ENCODE measurements around the gene NEK9. TPM values are rescaled to one million over a fixed set of nuclear protein-coding genes. Genes with fewer than 3 reads are reported as not detected.

NEK9 gene
- total RNA-seq, 1 donor from 2014 or later = 25.9 TPM

GRCh38 chr14:75133597-75133996, 6.7 kb upstream of the NEK9 start:
- Histone ChIP-seq H2AFZ (replicated peaks) (no peak overlapping the region), H3K36me3 (peaks cover 24% of the 10 kb centered on the region), H3K27ac (no peak overlapping the region), H3K27me3 (no peaks in the 10 kb centered on the region), H3K79me2 (ENCODE audit: low read depth) (peaks cover 10% of the 10 kb centered on the region), H3K9ac (no peak overlapping the region), H3K4me3 (no peak overlapping the region), H4K20me1 (ENCODE audit: low read depth) (no peaks in the 10 kb centered on the region), H3K4me2 (no peak overlapping the region), H3K4me1 (no peaks in the 10 kb centered on the region), H3F3A (ENCODE audit: low read depth) (peaks cover 19% of the 10 kb centered on the region), H3K9me3 (ENCODE audit: low read depth) (no peaks in the 10 kb centered on the region)
- no peak for DNase-seq (ENCODE audit: low spot score)
- no peak overlapping the region for H3K4me3 Mint-ChIP-seq
- peaks cover 2% of the 10 kb centered on the region for H3K27me3 Mint-ChIP-seq (ENCODE audit: insufficient read depth, low read depth)
- TF ChIP-seq EZH2 (IDR thresholded peaks at IDR 0.05) (no peak), EZH2phosphoT487 (IDR thresholded peaks at IDR 0.05) (no peak), CTCF (IDR thresholded peaks at IDR 0.05) (no peak)
- H3K4me1 Mint-ChIP-seq = no peaks in the 10 kb centered on the region
- H3K36me3 Mint-ChIP-seq = peaks cover 33% of the 10 kb centered on the region
- H3K27ac Mint-ChIP-seq = no peak overlapping the region
- peaks cover 2% of the 10 kb centered on the region for H3K9me3 Mint-ChIP-seq

DNA sequence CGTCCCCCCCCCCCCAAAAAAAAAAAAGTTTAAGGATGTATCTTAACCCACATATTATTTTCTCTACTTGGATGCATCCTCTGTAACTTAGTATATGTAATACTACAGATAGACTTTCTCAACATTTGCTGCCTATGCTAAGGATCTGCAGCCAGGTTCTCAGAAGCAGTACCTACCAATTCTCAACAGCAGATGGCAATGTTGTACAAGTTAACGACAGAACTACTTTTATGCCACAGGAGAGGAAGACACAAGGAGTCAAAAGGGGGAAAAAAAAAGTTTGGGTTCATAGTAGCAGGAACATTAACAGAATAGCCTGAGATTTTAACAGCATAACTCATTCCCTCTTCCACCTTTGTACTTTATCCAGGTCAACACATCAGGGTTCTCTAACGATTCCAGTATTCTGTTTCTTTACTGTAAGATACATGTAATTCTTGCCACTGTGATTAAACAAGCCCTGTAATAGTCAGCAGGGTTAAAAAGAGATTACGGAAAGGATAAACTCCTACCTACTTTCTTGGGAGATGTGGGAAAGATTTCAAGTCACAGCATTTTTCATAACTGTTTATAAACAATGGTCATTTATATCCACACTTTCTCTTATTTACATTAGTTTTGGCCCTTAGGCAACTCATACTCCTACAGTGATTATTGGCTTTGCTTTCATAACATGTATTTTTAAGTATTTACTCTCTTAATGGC, 5.7 kb upstream of the NEK9 start:
- peak; percentile 81 for DNase-seq (ENCODE audit: low spot score)
- Histone ChIP-seq H3K4me3 (no peak overlapping the region), H3K36me3 (peaks cover 24% of the 10 kb centered on the region), H3K9ac (no peak overlapping the region), H3K27me3 (no peaks in the 10 kb centered on the region), H4K20me1 (ENCODE audit: low read depth) (no peaks in the 10 kb centered on the region), H3K27ac (no peak overlapping the region), H3K4me1 (no peaks in the 10 kb centered on the region), H3K79me2 (ENCODE audit: low read depth) (no peaks in the 10 kb centered on the region), H3K4me2 (no peak overlapping the region), H2AFZ (replicated peaks) (no peak overlapping the region), H3K9me3 (ENCODE audit: low read depth) (no peaks in the 10 kb centered on the region), H3F3A (ENCODE audit: low read depth) (peaks cover 19% of the 10 kb centered on the region)
- peaks cover 2% of the 10 kb centered on the region for H3K27me3 Mint-ChIP-seq (ENCODE audit: insufficient read depth, low read depth)
- H3K36me3 Mint-ChIP-seq = peaks cover 32% of the 10 kb centered on the region
- no peak overlapping the region for H3K4me3 Mint-ChIP-seq
- no peak for TF ChIP-seq EZH2phosphoT487 (IDR thresholded peaks at IDR 0.05)
- TF ChIP-seq CTCF (IDR thresholded peaks at IDR 0.05) = peak; percentile 83
- peaks cover 4% of the 10 kb centered on the region for H3K4me1 Mint-ChIP-seq
- H3K27ac Mint-ChIP-seq = no peak overlapping the region
- peaks cover 2% of the 10 kb centered on the region for H3K9me3 Mint-ChIP-seq

- H2AFZ ChIP-seq (replicated peaks) = no peak overlapping the region
- H3K4me1 ChIP-seq = no peaks in the 10 kb centered on the region
- TF ChIP-seq EZH2phosphoT487 (IDR thresholded peaks at IDR 0.05) = no peak
- no peak for TF ChIP-seq EZH2 (IDR thresholded peaks at IDR 0.05)
- TF ChIP-seq CTCF (IDR thresholded peaks at IDR 0.05) = no peak
- peaks cover 12% of the 10 kb centered on the region for H3K36me3 Mint-ChIP-seq
- H3K27ac ChIP-seq = no peak overlapping the region
- H3K4me1 Mint-ChIP-seq = peaks cover 21% of the 10 kb centered on the region
- peaks cover 10% of the 10 kb centered on the region for H3K36me3 ChIP-seq
- peak overlapping the region; percentile 28 for H3K4me3 Mint-ChIP-seq
- no peak for DNase-seq (ENCODE audit: low spot score)
- no peak overlapping the region for H3K4me3 ChIP-seq
- H3K27me3 Mint-ChIP-seq (ENCODE audit: insufficient read depth, low read depth) = peaks cover 2% of the 10 kb centered on the region
- no peaks in the 10 kb centered on the region for H3K9me3 ChIP-seq (ENCODE audit: low read depth)
- H3K79me2 ChIP-seq (ENCODE audit: low read depth) = peaks cover 5% of the 10 kb centered on the region
- no peak overlapping the region for H3K4me2 ChIP-seq
- H3K27ac Mint-ChIP-seq = no peak overlapping the region
- H3K9me3 Mint-ChIP-seq = no peaks in the 10 kb centered on the region
- H3K27me3 ChIP-seq = no peaks in the 10 kb centered on the region
- H3F3A ChIP-seq (ENCODE audit: low read depth) = peaks cover 18% of the 10 kb centered on the region
- no peaks in the 10 kb centered on the region for H4K20me1 ChIP-seq (ENCODE audit: low read depth)
- H3K9ac ChIP-seq = no peak overlapping the region
These were observed 1.7 kb upstream of the NEK9 start for GRCh38 chr14:75128596-75128990.

All from neural progenitor cell (in vitro differentiated cells).